MCF 10A (cell line): Measurements from ENCODE around the gene RGS19. TPM values are rescaled to one million over a fixed set of nuclear protein-coding genes. Genes with fewer than 3 reads are reported as not detected.

Experiments used
- BruUV-seq: library from RNA; stranded (reverse); fragments of 400-500 nt; replicated peaks from 2 replicates; lab custom pipeline; 2021; lab: Mats Ljungman, UMichigan
- CTCF ChIA-PET: fragments of 300-600 bp; sonication (Branson Sonifier 250); formaldehyde crosslinking; extraction: SDS; loops from one replicate; lab custom pipeline; 2021; ENCODE audit warnings: antibody characterized with exemption, inconsistent platforms; lab: Yijun Ruan, JAX
- POLR2A ChIA-PET: fragments of 300-600, 350-650 bp; sonication (Branson Sonifier 250); formaldehyde crosslinking; extraction: SDS; loops from one replicate; lab custom pipeline; 2020; ENCODE audit warnings: antibody characterized with exemption, inconsistent platforms; lab: Yijun Ruan, JAX
- DNase-seq: peaks from one replicate; pipeline ENCODE4 v3.0.0-alpha.2; 2018; ENCODE audit not compliant: unreplicated experiment
- H3K27ac Mint-ChIP-seq: one replicate; pipeline ENCODE4 v1.8.0; 2022; ENCODE audit warnings: mild to moderate bottlenecking, low read depth, mixed read lengths; ENCODE audit not compliant: unreplicated experiment
- H3K27me3 Mint-ChIP-seq: one replicate; pipeline ENCODE4 v1.8.0; 2022; ENCODE audit warnings: mixed read lengths; ENCODE audit not compliant: insufficient read depth, unreplicated experiment
- H3K36me3 Mint-ChIP-seq: one replicate; pipeline ENCODE4 v1.8.0; 2022; ENCODE audit warnings: mild to moderate bottlenecking, moderate library complexity, mixed read lengths; ENCODE audit not compliant: insufficient read depth, unreplicated experiment
- H3K4me1 Mint-ChIP-seq: one replicate; pipeline ENCODE4 v1.8.0; 2022; ENCODE audit warnings: mixed read lengths; ENCODE audit not compliant: insufficient read depth, unreplicated experiment
- H3K4me3 Mint-ChIP-seq: one replicate; pipeline ENCODE4 v1.8.0; 2022; ENCODE audit warnings: mild to moderate bottlenecking, moderate library complexity, mixed read lengths; ENCODE audit not compliant: unreplicated experiment
- H3K9me3 Mint-ChIP-seq: one replicate; pipeline ENCODE4 v1.8.0; 2022; ENCODE audit warnings: mixed read lengths; ENCODE audit not compliant: unreplicated experiment
- intact Hi-C: fragments of 100-400 bp; cut with micrococcal nuclease; formaldehyde crosslinking; loops from 2 replicates; pipeline ENCODE4 v1.14.1; 2022
- total RNA-seq: library from RNA; stranded (reverse); gene quantifications from 2 replicates; pipeline ENCODE4 v1.2.3, GENCODE V29; 2022
- TF ChIP-seq, protein P1 (sequence below): fragments of 200-600 bp; IDR thresholded peaks from one replicate; pipeline ENCODE4 v1.8.0; 2022; ENCODE audit warnings: antibody characterized with exemption, mild to moderate bottlenecking; ENCODE audit not compliant: unreplicated experiment

Gene RGS19
- total RNA-seq, 1 experiment from 2014 or later: 8.8 TPM

- BruUV-seq: no TSS peak
- Mint-ChIP-seq H3K27ac (no peak overlapping the region), H3K9me3 (no peaks in the 10 kb centered on the region), H3K36me3 (peaks cover 6% of the 10 kb centered on the region), H3K27me3 (peaks cover 25% of the 10 kb centered on the region), H3K4me1 (peaks cover 5% of the 10 kb centered on the region), H3K4me3 (no peak overlapping the region)
- intact Hi-C loops: no loop called here
- POLR2A ChIA-PET: interaction anchor here (0.6 to 1.0 kb wide), 7 partner anchors 24 to 831 kb away, joined by 3 to 4 read pairs (median 3); partner anchors contain the start of genes PPDPF and TCEA2
- CTCF ChIA-PET: interaction anchor here (1.2 to 8.9 kb wide), 3 partner anchors 17 to 48 kb away, joined by 3 to 93 read pairs (median 11); no protein-coding TSS in a partner anchor
- TF ChIP-seq, protein P1, sequence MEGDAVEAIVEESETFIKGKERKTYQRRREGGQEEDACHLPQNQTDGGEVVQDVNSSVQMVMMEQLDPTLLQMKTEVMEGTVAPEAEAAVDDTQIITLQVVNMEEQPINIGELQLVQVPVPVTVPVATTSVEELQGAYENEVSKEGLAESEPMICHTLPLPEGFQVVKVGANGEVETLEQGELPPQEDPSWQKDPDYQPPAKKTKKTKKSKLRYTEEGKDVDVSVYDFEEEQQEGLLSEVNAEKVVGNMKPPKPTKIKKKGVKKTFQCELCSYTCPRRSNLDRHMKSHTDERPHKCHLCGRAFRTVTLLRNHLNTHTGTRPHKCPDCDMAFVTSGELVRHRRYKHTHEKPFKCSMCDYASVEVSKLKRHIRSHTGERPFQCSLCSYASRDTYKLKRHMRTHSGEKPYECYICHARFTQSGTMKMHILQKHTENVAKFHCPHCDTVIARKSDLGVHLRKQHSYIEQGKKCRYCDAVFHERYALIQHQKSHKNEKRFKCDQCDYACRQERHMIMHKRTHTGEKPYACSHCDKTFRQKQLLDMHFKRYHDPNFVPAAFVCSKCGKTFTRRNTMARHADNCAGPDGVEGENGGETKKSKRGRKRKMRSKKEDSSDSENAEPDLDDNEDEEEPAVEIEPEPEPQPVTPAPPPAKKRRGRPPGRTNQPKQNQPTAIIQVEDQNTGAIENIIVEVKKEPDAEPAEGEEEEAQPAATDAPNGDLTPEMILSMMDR: no peak
- DNase-seq: peak; percentile 37
Observed at GRCh38 chr20:64086801-64087200, 7.5 kb upstream of the RGS19 start.

- Mint-ChIP-seq H3K27me3 (peaks cover 18% of the 10 kb centered on the region), H3K9me3 (no peaks in the 10 kb centered on the region), H3K4me1 (peaks cover 5% of the 10 kb centered on the region), H3K36me3 (peaks cover 6% of the 10 kb centered on the region), H3K27ac (no peak overlapping the region), H3K4me3 (peak overlapping the region; percentile 69)
- DNase-seq: no peak
- no TSS peak for BruUV-seq
- intact Hi-C loops: no loop called here
- POLR2A ChIA-PET: interaction anchor here (1.3 to 1.8 kb wide), 2 partner anchors 35 to 46 kb away, joined by 5 to 9 read pairs; no protein-coding TSS in a partner anchor
- TF ChIP-seq, protein P1: no peak
- CTCF ChIA-PET: interaction anchor here (0.6 to 8.9 kb wide), 11 partner anchors 13 to 562 kb away, joined by 3 to 93 read pairs (median 4); partner anchors contain the start of gene SAMD10
Observed at GRCh38 chr20:64084685-64085152, 5.4 kb upstream of the RGS19 start.

DNA sequence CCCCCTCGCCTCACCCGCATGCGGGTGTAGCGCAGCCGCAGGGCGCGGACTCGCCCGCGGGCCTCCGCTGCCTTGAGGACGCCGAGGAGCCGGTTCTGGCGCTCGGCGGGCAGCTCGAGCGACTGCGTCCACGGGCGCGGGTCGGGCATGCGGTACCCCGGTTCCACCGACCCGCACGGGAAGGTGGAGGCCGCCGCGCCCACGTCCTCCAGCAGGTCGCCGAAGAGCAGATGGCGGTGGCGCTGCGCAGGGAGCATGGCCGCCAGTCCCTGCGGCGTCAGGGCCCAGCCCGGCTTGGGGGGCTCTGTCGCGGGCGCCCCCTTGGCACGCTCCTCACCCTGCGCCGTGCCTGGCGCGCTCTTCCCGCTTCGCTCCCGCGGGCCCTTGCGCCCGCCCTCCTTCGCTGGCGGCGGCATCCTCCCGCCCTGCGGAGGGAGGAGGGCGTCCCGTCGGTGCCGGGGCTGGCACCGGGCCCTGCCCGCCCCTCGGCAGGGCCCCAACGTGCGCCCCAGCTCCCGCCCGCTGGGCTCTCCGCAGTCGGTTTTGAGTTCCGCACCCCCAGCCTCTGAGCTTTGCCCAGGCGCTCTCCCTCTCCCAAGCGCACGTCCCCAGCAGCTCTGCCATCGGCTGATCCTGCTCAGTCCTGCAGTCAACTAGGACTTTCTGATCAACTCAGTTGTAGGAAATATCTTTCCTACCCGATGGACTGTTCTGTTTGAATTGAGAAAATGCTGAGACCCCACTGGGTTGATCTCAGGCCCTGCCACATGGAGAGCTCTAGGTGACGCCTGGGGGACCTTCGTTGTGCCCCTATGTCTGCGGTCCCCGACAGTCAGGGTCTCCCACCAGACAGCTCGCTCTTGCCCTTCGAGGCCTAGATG, 4.7 kb upstream of the RGS19 start, which contains the start of gene LKAAEAR1:
Gene LKAAEAR1 (minus strand): TSS at position 595 of the 881 bp plus-strand sequence. CDS start 179 bp downstream, at position 416.
- peaks cover 6% of the 10 kb centered on the region for H3K36me3 Mint-ChIP-seq
- TF ChIP-seq, protein P1: no peak
- no peak for DNase-seq
- ChIA-PET CTCF (interaction anchor here (0.6 to 8.9 kb wide), 22 partner anchors 10 to 173 kb away, joined by 3 to 93 read pairs (median 3); partner anchors contain the start of gene SAMD10), POLR2A (interaction anchor here (0.7 to 1.8 kb wide), 7 partner anchors 14 to 219 kb away, joined by 3 to 9 read pairs (median 4); partner anchors contain the start of genes PRPF6 and TPD52L2)
- BruUV-seq: no TSS peak
- H3K27ac Mint-ChIP-seq: no peak within 1 kb of the TSS
- H3K27me3 Mint-ChIP-seq: peaks cover 12% of the 10 kb centered on the region
- peaks cover 7% of the 10 kb centered on the region for H3K4me1 Mint-ChIP-seq
- peak within 1 kb of the TSS; percentile 69 for H3K4me3 Mint-ChIP-seq
- no peaks in the 10 kb centered on the region for H3K9me3 Mint-ChIP-seq
- intact Hi-C loops: loop anchor here (1.0 kb wide), 1 partner anchor 36 kb away; no protein-coding TSS in a partner anchor
